ENCODE results near the gene ACAP3.

DNA sequence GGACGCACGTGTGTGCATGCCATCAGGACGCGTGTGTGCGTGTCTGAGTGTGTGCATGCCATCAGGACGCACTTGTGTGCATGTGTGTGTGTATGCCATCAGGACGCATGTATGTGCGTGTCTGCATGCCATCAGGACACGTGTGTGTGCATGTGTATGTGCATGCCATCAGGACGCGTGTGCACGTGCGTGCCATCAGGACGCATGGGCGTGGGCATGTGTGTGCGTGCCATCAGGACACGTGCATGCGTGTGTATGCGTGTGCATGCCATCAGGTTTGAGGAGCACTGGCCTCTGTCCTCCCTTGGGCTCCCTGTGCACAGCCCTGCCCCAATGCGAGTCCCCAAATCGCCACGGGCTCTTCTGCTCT, 48.6 kb downstream of the ACAP3 start:
- no peak for TF ChIP-seq POLR2A (IDR thresholded peaks at IDR 0.05; ENCODE audit: extremely low read depth, insufficient read length)
- TF ChIP-seq, protein P1, sequence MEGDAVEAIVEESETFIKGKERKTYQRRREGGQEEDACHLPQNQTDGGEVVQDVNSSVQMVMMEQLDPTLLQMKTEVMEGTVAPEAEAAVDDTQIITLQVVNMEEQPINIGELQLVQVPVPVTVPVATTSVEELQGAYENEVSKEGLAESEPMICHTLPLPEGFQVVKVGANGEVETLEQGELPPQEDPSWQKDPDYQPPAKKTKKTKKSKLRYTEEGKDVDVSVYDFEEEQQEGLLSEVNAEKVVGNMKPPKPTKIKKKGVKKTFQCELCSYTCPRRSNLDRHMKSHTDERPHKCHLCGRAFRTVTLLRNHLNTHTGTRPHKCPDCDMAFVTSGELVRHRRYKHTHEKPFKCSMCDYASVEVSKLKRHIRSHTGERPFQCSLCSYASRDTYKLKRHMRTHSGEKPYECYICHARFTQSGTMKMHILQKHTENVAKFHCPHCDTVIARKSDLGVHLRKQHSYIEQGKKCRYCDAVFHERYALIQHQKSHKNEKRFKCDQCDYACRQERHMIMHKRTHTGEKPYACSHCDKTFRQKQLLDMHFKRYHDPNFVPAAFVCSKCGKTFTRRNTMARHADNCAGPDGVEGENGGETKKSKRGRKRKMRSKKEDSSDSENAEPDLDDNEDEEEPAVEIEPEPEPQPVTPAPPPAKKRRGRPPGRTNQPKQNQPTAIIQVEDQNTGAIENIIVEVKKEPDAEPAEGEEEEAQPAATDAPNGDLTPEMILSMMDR (IDR thresholded peaks at IDR 0.05; ENCODE audit: low read depth, low read length) = no peak
- TF ChIP-seq, protein P2, sequence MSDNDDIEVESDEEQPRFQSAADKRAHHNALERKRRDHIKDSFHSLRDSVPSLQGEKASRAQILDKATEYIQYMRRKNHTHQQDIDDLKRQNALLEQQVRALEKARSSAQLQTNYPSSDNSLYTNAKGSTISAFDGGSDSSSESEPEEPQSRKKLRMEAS (IDR thresholded peaks at IDR 0.05; ENCODE audit: low read depth, low read length) = no peak
- no peak for TF ChIP-seq MYC (IDR thresholded peaks at IDR 0.05; ENCODE audit: low read depth, low read length)
